Liver (tissue), 3 donors: ENCODE measurements around the gene TTC7B.

Source experiments
- HNF4A ChIP-seq, 2 donors: conservative IDR thresholded peaks; 2 replicates each; pipeline ENCODE4 v1.6.1; 2016; ENCODE audit warnings: antibody characterized with exemption in 2 of 2, mild to moderate bottlenecking in 2 of 2
- SP1 ChIP-seq: IDR thresholded peaks from 2 replicates; pipeline ENCODE4 v1.6.1; 2018; ENCODE audit warnings: antibody characterized with exemption, mild to moderate bottlenecking
- TF ChIP-seq, protein P1 (sequence below): fragments of 150-350 bp; IDR thresholded peaks from 2 replicates; pipeline ENCODE4 v1.5.1; 2017; ENCODE audit warnings: improper control_type of control experiment, low read depth, low read length; ENCODE audit not compliant: missing input control
- TF ChIP-seq, protein P2 (sequence below): IDR thresholded peaks from 2 replicates; pipeline ENCODE4 v1.6.1; 2016; ENCODE audit warnings: antibody characterized with exemption, mild to moderate bottlenecking
- donor health status: healthy.
- donor health status: healthy.

DNA sequence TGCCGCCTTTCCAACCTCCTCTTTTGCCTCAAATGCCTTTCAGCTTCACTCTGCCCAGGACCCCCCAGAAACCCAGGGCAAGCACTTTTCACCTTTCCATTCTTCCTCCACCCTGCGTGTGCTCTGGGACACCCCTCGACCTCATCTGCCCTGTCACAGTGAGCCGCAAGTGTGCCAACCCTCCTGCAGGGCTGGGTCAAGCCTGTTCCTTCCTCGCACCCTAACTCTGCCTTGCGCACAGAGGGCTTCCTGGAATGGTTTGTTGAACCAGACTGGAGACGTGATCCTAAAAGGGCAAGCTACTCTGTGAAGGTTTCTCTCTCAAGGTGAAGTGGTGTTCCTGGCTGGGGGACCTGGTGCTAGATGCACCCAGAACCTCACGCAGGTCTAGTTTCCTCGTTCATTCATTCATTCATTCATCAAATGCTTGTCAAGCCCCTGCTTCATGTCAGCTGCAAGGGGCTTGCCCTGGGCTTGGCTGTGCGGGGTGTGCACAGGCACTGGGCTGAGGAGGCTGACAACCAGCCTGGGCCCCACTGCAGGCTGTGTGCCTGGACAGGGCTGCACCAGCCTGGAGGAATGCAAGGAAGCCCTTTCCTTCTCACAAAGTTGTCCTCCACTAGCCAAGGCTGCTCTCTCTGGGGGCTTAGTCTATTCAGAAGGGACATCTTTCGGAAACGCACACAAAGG is 232.2 kb downstream of the TTC7B start:
- TF ChIP-seq, protein P1, sequence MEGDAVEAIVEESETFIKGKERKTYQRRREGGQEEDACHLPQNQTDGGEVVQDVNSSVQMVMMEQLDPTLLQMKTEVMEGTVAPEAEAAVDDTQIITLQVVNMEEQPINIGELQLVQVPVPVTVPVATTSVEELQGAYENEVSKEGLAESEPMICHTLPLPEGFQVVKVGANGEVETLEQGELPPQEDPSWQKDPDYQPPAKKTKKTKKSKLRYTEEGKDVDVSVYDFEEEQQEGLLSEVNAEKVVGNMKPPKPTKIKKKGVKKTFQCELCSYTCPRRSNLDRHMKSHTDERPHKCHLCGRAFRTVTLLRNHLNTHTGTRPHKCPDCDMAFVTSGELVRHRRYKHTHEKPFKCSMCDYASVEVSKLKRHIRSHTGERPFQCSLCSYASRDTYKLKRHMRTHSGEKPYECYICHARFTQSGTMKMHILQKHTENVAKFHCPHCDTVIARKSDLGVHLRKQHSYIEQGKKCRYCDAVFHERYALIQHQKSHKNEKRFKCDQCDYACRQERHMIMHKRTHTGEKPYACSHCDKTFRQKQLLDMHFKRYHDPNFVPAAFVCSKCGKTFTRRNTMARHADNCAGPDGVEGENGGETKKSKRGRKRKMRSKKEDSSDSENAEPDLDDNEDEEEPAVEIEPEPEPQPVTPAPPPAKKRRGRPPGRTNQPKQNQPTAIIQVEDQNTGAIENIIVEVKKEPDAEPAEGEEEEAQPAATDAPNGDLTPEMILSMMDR, result no peak
- TF ChIP-seq SP1, result no peak
- TF ChIP-seq, protein P2, sequence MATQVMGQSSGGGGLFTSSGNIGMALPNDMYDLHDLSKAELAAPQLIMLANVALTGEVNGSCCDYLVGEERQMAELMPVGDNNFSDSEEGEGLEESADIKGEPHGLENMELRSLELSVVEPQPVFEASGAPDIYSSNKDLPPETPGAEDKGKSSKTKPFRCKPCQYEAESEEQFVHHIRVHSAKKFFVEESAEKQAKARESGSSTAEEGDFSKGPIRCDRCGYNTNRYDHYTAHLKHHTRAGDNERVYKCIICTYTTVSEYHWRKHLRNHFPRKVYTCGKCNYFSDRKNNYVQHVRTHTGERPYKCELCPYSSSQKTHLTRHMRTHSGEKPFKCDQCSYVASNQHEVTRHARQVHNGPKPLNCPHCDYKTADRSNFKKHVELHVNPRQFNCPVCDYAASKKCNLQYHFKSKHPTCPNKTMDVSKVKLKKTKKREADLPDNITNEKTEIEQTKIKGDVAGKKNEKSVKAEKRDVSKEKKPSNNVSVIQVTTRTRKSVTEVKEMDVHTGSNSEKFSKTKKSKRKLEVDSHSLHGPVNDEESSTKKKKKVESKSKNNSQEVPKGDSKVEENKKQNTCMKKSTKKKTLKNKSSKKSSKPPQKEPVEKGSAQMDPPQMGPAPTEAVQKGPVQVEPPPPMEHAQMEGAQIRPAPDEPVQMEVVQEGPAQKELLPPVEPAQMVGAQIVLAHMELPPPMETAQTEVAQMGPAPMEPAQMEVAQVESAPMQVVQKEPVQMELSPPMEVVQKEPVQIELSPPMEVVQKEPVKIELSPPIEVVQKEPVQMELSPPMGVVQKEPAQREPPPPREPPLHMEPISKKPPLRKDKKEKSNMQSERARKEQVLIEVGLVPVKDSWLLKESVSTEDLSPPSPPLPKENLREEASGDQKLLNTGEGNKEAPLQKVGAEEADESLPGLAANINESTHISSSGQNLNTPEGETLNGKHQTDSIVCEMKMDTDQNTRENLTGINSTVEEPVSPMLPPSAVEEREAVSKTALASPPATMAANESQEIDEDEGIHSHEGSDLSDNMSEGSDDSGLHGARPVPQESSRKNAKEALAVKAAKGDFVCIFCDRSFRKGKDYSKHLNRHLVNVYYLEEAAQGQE, result no peak
- no peak for TF ChIP-seq HNF4A (conservative IDR thresholded peaks at IDR 0.05)
